B cell (primary cell): ENCODE data around the gene OR4Q2. TPM values are rescaled to one million over a fixed set of nuclear protein-coding genes. Genes with fewer than 3 reads are reported as not detected.

Experiments
- ATAC-seq: fragments of 200-7000 bp; cut with Tn5 transposase; one replicate; pipeline ENCODE4 v1.10.0; 2021; ENCODE audit warnings: low read depth, mild to moderate bottlenecking, moderate number of reproducible peaks, moderate library complexity
- CTCF ChIA-PET: fragments of 350-600 bp; sonication (Branson Sonifier 250); formaldehyde crosslinking; loops from one replicate; lab custom pipeline; 2021; ENCODE audit warnings: antibody characterized with exemption, inconsistent platforms; lab: Charles Lee
- POLR2A ChIA-PET: fragments of 350-600 bp; sonication (Branson Sonifier 250); formaldehyde crosslinking; loops from one replicate; lab custom pipeline; 2021; ENCODE audit warnings: antibody characterized with exemption; lab: Charles Lee
- DNase-seq: peaks from one replicate; pipeline ENCODE4 v3.0.0; 2013
- H2AFZ ChIP-seq: 2 replicates; pipeline ENCODE4 v1.6.1; 2012; ENCODE audit warnings: mild to moderate bottlenecking, low read depth, low read length; ENCODE audit not compliant: insufficient read depth, poor library complexity, severe bottlenecking
- H3K27ac ChIP-seq, 2 donors: 1 replicate in 1 of 2; 2 replicates in 1 of 2; pipeline ENCODE4 v1.5.1; 2012 to 2013; ENCODE audit warnings: low read length in 2 of 2, mild to moderate bottlenecking in 2 of 2, moderate library complexity in 1 of 2
- H3K27me3 ChIP-seq, 4 experiments: fragments of 200-600 bp in 1 of 4; sonication (generic) in 1 of 4; replicated peaks in 1 of 4; 1 replicate in 2 of 4; 2 replicates in 2 of 4; pipeline versions ENCODE4 v1.6.1 to v1.7.0; 2013 to 2016; ENCODE audit warnings: low read length in 3 of 4, mild to moderate bottlenecking in 2 of 4, mixed read lengths in 1 of 4, moderate library complexity in 1 of 4; ENCODE audit not compliant: insufficient read depth in 4 of 4, control insufficient read depth in 3 of 4; ENCODE audit errors: control extremely low read depth in 1 of 4
- H3K36me3 ChIP-seq, 2 experiments: replicated peaks in 1 of 2; 1 replicate in 1 of 2; 2 replicates in 1 of 2; pipeline versions ENCODE4 v1.6.1 to v1.7.1; 2013; ENCODE audit warnings: low read length in 1 of 2; ENCODE audit not compliant: insufficient read depth in 2 of 2, control insufficient read depth in 1 of 2; ENCODE audit errors: control extremely low read depth in 1 of 2, extremely low read depth in 1 of 2
- H3K4me1 ChIP-seq, 2 donors: fragments of 200-600 bp in 1 of 2; sonication (generic) in 1 of 2; 1 replicate in 1 of 2; 2 replicates in 1 of 2; pipeline versions ENCODE4 v1.5.1 to v1.6.1; 2013 to 2017; ENCODE audit warnings: low read length in 2 of 2; ENCODE audit not compliant: control insufficient read depth in 2 of 2, insufficient read depth in 2 of 2
- H3K4me2 ChIP-seq: replicated peaks from 2 replicates; pipeline ENCODE3; 2012; ENCODE audit warnings: mild to moderate bottlenecking, low read depth, low read length; ENCODE audit not compliant: poor library complexity, severe bottlenecking
- H3K4me3 ChIP-seq, 5 experiments: fragments of 200-600 bp in 1 of 5; sonication (generic) in 1 of 5; 1 replicate in 3 of 5; 2 replicates in 2 of 5; pipeline versions ENCODE4 v1.5.1 to v1.7.0; 2011 to 2016; ENCODE audit warnings: low read length in 4 of 5, mild to moderate bottlenecking in 4 of 5, low read depth in 2 of 5, control low read depth in 1 of 5, moderate library complexity in 1 of 5; ENCODE audit not compliant: insufficient read depth in 1 of 5; ENCODE audit errors: control extremely low read depth in 1 of 5, extremely low read depth in 1 of 5
- H3K79me2 ChIP-seq: fragments of 200-600 bp; sonication (generic); one replicate; pipeline ENCODE4 v1.6.0; 2016; ENCODE audit warnings: low read length; ENCODE audit not compliant: control insufficient read depth, insufficient read depth
- H3K9ac ChIP-seq: fragments of 200-600 bp; sonication (generic); 2 replicates; pipeline ENCODE4 v1.6.1; 2017; ENCODE audit warnings: mild to moderate bottlenecking, low read length, moderate library complexity
- H3K9me3 ChIP-seq, 3 donors: one replicate each; pipeline versions ENCODE4 v1.6.1 to v1.7.1; 2013; ENCODE audit warnings: low read length in 2 of 3; ENCODE audit not compliant: control insufficient read depth in 2 of 3, insufficient read depth in 1 of 3; ENCODE audit errors: control extremely low read depth in 1 of 3
- H4K20me1 ChIP-seq: 2 replicates; pipeline ENCODE4 v1.6.0; 2012; ENCODE audit warnings: mild to moderate bottlenecking, low read length; ENCODE audit not compliant: insufficient read depth, control insufficient read depth, poor library complexity, severe bottlenecking
- H3K27ac Mint-ChIP-seq: one replicate; pipeline ENCODE4 v1.8.0; 2021; ENCODE audit warnings: mixed read lengths
- H3K27me3 Mint-ChIP-seq: one replicate; pipeline ENCODE4 v1.8.0; 2021; ENCODE audit warnings: mixed read lengths
- H3K4me1 Mint-ChIP-seq: one replicate; pipeline ENCODE4 v1.8.0; 2021; ENCODE audit warnings: mixed read lengths
- H3K4me3 Mint-ChIP-seq: one replicate; pipeline ENCODE4 v1.8.0; 2021; ENCODE audit warnings: mixed read lengths
- H3K9me3 Mint-ChIP-seq: one replicate; pipeline ENCODE4 v1.8.0; 2022; ENCODE audit warnings: mixed read lengths; ENCODE audit not compliant: insufficient read depth
- CTCF ChIP-seq: fragments of 200-600 bp; IDR thresholded peaks from one replicate; pipeline ENCODE4 v1.8.0; 2022; ENCODE audit warnings: antibody characterized with exemption, mild to moderate bottlenecking
- EZH2 ChIP-seq: IDR thresholded peaks from 2 replicates; pipeline ENCODE4 v1.6.1; 2012; ENCODE audit warnings: borderline replicate concordance, low read depth, mild to moderate bottlenecking, moderate library complexity, low read length; ENCODE audit not compliant: insufficient read depth, poor library complexity, severe bottlenecking
- whole genome bisulfite sequencing: methylation state at CpG from one replicate; pipeline ENCODE4 v1.1.5; 2013; ENCODE audit warnings: missing lambda C conversion rate; ENCODE audit not compliant: insufficient coverage; 5-methylcytosine and 5-hydroxymethylcytosine counted together
- intact Hi-C: fragments of 100-400 bp; cut with micrococcal nuclease; formaldehyde crosslinking; loops from one replicate; pipeline ENCODE4 v1.10.0; 2022
- polyA plus RNA-seq: library from polyadenylated mRNA; depleted of rRNA; stranded (reverse); fragments of >200 nt; gene quantifications from 2 replicates; pipeline ENCODE4 v1.2.3, GENCODE V29; 2012
- total RNA-seq, 2 donors: library from RNA; stranded (reverse); fragments of 120-200 nt in 1 of 2; gene quantifications; 1 replicate in 1 of 2; 2 replicates in 1 of 2; pipeline versions ENCODE4 v1.2.3 to v1.2.4, GENCODE V29; 2013 to 2022

OR4Q2 gene
- total and polyA plus RNA-seq, 2 donors (not counting 1 experiment from before 2014, with no cell fraction given) = not detected

- H3K4me2 ChIP-seq = no peak overlapping the region
- H3K79me2 ChIP-seq = no peaks in the 10 kb centered on the region
- DNase-seq = no peak
- no peak overlapping the region for H2AFZ ChIP-seq
- H3K9me3 ChIP-seq = peaks cover 0 to 2% (median 0%) of the 10 kb centered on the region in 3 donors
- 88% methylated on average over 1 of the region's 1 CpG for WGBS
- CTCF ChIA-PET = no interaction called here
- H3K4me1 ChIP-seq = no peaks in the 10 kb centered on the region
- Mint-ChIP-seq H3K4me1 (no peaks in the 10 kb centered on the region), H3K9me3 (no peaks in the 10 kb centered on the region), H3K27ac (no peak overlapping the region), H3K27me3 (peaks cover 9% of the 10 kb centered on the region), H3K4me3 (no peak overlapping the region)
- intact Hi-C loops = no loop called here
- no peak overlapping the region for H3K4me3 ChIP-seq
- no peak overlapping the region for H3K27ac ChIP-seq
- TF ChIP-seq CTCF (no peak), EZH2 (no peak)
- no peak overlapping the region for H3K9ac ChIP-seq
- POLR2A ChIA-PET = no interaction called here
- no peaks in the 10 kb centered on the region for H3K27me3 ChIP-seq
- no peak for ATAC-seq
- no peaks in the 10 kb centered on the region for H3K36me3 ChIP-seq
- no peaks in the 10 kb centered on the region for H4K20me1 ChIP-seq
Measured at GRCh38 chr14:20048202-20048601, 46.2 kb downstream of the OR4Q2 start.

Other genes with a start within 250 kb of the OR4Q2 start
- gene OR4M1, start 228.7 kb upstream of the OR4Q2 start, total RNA-seq = not detected in 2 replicates
- not detected in 2 replicates for gene OR4M1, start 228.7 kb upstream of the OR4Q2 start, polyA plus RNA-seq
- not detected in 2 replicates for gene OR4N2, start 198.4 kb upstream of the OR4Q2 start, total RNA-seq
- gene OR4N2, start 198.4 kb upstream of the OR4Q2 start, polyA plus RNA-seq = not detected in 2 replicates
- not detected in 2 replicates for gene OR4K2, start 127.0 kb upstream of the OR4Q2 start, total RNA-seq
- not detected in 2 replicates for gene OR4K2, start 127.0 kb upstream of the OR4Q2 start, polyA plus RNA-seq
- not detected in 2 replicates for gene OR4K5, start 81.6 kb upstream of the OR4Q2 start, total RNA-seq
- not detected in 2 replicates for gene OR4K5, start 81.6 kb upstream of the OR4Q2 start, polyA plus RNA-seq
- not detected in 2 replicates for gene OR4K1, start 71.2 kb upstream of the OR4Q2 start, total RNA-seq
- not detected in 2 replicates for gene OR4K1, start 71.2 kb upstream of the OR4Q2 start, polyA plus RNA-seq
- gene OR4K15, start 26.6 kb upstream of the OR4Q2 start, total RNA-seq = not detected in 2 replicates
- not detected in 2 replicates for gene OR4K15, start 26.6 kb upstream of the OR4Q2 start, polyA plus RNA-seq
- gene OR4K14, start 17.1 kb downstream of the OR4Q2 start, total RNA-seq = not detected in 2 replicates
- gene OR4K14, start 17.1 kb downstream of the OR4Q2 start, polyA plus RNA-seq = not detected in 2 replicates
- gene OR4K13, start 33.9 kb downstream of the OR4Q2 start, total RNA-seq = not detected in 2 replicates
- gene OR4K13, start 33.9 kb downstream of the OR4Q2 start, polyA plus RNA-seq = not detected in 2 replicates
- not detected in 2 replicates for gene OR4L1, start 57.9 kb downstream of the OR4Q2 start, total RNA-seq
- not detected in 2 replicates for gene OR4L1, start 57.9 kb downstream of the OR4Q2 start, polyA plus RNA-seq
- gene OR4K17, start 108.6 kb downstream of the OR4Q2 start, total RNA-seq = not detected in 2 replicates
- not detected in 2 replicates for gene OR4K17, start 108.6 kb downstream of the OR4Q2 start, polyA plus RNA-seq
- gene OR4N5, start 136.7 kb downstream of the OR4Q2 start, total RNA-seq = not detected in 2 replicates
- not detected in 2 replicates for gene OR4N5, start 136.7 kb downstream of the OR4Q2 start, polyA plus RNA-seq
- gene OR11G2, start 188.7 kb downstream of the OR4Q2 start, total RNA-seq = not detected in 2 replicates
- not detected in 2 replicates for gene OR11G2, start 188.7 kb downstream of the OR4Q2 start, polyA plus RNA-seq
- gene OR11H6, start 221.5 kb downstream of the OR4Q2 start, total RNA-seq = not detected in 2 replicates
- gene OR11H6, start 221.5 kb downstream of the OR4Q2 start, polyA plus RNA-seq = not detected in 2 replicates
- gene OR11H7, start 226.8 kb downstream of the OR4Q2 start, total RNA-seq = not detected in 2 replicates
- gene OR11H7, start 226.8 kb downstream of the OR4Q2 start, polyA plus RNA-seq = not detected in 2 replicates
- not detected in 2 replicates for gene OR11H4, start 237.1 kb downstream of the OR4Q2 start, total RNA-seq
- gene OR11H4, start 237.1 kb downstream of the OR4Q2 start, polyA plus RNA-seq = not detected in 2 replicates